ENCODE results near the gene GALNT18.

Gene GALNT18

GRCh38 chr11:11272254-11272653 lies 349.6 kb downstream of the GALNT18 start:
- no peak for DNase-seq (ENCODE audit: low spot score in 2 of 2)
- peaks cover 6% of the 10 kb centered on the region for H3K4me1 Mint-ChIP-seq
- H3K27ac Mint-ChIP-seq = no peak overlapping the region
- H3K4me3 Mint-ChIP-seq = no peak overlapping the region
- ATAC-seq (ENCODE audit: low read depth) = no peak
- H3K9me3 Mint-ChIP-seq = peaks cover 2% of the 10 kb centered on the region
- H3K27me3 Mint-ChIP-seq = peaks cover 2% of the 10 kb centered on the region
- no peaks in the 10 kb centered on the region for H3K36me3 Mint-ChIP-seq

DNA sequence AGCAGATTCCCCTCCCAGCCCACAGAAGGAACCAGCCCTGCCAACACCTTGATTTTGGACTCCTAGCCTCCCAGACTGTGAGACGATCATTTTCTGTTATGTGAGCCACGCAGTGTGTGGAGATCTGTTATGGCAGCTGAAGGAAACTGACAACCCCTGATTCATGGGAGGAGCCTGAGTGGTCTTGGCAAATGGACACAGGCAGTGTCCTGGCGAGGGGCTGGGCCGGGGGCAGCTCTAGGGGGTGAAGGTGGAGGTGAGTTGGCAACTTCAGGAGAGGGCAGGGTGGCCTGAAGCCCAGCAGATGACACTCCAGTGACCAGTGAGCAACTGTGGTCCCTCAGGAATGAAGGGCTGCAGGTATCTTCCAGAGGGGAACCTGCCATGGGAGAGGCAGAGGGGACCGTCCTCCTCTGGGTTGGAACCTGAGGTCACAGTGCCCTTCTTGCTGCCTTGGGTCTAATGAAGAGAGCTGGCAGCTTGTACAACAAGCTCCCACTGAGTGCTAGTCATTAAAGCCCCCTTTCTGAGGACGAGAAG lies 351.5 kb downstream of the GALNT18 start:
- Mint-ChIP-seq H3K9me3 (no peaks in the 10 kb centered on the region), H3K27me3 (peaks cover 2% of the 10 kb centered on the region), H3K27ac (no peak overlapping the region), H3K4me1 (peaks cover 9% of the 10 kb centered on the region), H3K4me3 (no peak overlapping the region), H3K36me3 (no peaks in the 10 kb centered on the region)
- no peak for DNase-seq (ENCODE audit: low spot score in 2 of 2)
- ATAC-seq (ENCODE audit: low read depth) = no peak

DNA sequence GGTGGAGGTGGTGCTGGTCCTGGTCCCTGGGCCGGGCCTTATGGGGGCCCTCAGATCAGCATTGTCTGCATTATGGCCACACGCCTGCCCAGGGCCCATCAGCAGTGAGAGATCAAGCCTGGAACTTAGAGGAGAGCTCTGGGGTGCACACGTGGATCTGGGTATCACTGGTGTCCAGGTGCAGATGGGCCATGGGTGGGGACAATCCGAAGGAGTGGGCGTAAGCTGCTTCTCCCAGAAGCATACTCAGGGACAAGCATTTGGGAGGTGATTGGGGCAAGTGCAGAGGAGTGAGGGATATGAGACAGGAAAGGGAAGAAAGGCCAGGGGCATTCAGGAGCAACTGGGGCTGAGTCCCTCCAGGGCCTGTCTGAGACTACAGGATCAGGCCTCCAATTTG lies 353.1 kb downstream of the GALNT18 start:
- H3K27me3 Mint-ChIP-seq = peaks cover 2% of the 10 kb centered on the region
- ATAC-seq (ENCODE audit: low read depth) = no peak

GRCh38 chr11:11268119-11268518 lies 353.7 kb downstream of the GALNT18 start:
- Mint-ChIP-seq H3K9me3 (no peaks in the 10 kb centered on the region), H3K27me3 (peaks cover 2% of the 10 kb centered on the region), H3K27ac (peak overlapping the region; percentile 4), H3K4me1 (peaks cover 15% of the 10 kb centered on the region), H3K4me3 (no peak overlapping the region), H3K36me3 (no peaks in the 10 kb centered on the region)
- ATAC-seq (ENCODE audit: low read depth) (peak; percentile 57), DNase-seq (ENCODE audit: low spot score in 2 of 2) (no peak)

More for the DNA sequence above, 353.1 kb downstream of the GALNT18 start:
- no peak overlapping the region for H3K4me3 Mint-ChIP-seq
- H3K27ac Mint-ChIP-seq = peak overlapping the region; percentile 4
- no peaks in the 10 kb centered on the region for H3K9me3 Mint-ChIP-seq
- no peaks in the 10 kb centered on the region for H3K36me3 Mint-ChIP-seq
- H3K4me1 Mint-ChIP-seq = peaks cover 9% of the 10 kb centered on the region
- DNase-seq (ENCODE audit: low spot score in 2 of 2) = no peak

- H3K4me1 Mint-ChIP-seq = peaks cover 22% of the 10 kb centered on the region
- DNase-seq (ENCODE audit: low spot score in 2 of 2) = no peak
- H3K9me3 Mint-ChIP-seq = no peaks in the 10 kb centered on the region
- H3K27ac Mint-ChIP-seq = no peak overlapping the region
- no peak overlapping the region for H3K4me3 Mint-ChIP-seq
- no peaks in the 10 kb centered on the region for H3K36me3 Mint-ChIP-seq
- ATAC-seq (ENCODE audit: low read depth) = no peak
- H3K27me3 Mint-ChIP-seq = peaks cover 2% of the 10 kb centered on the region
Measured at GRCh38 chr11:11267312-11267711, 354.5 kb downstream of the GALNT18 start.

- H3K36me3 Mint-ChIP-seq = no peaks in the 10 kb centered on the region
- H3K4me3 Mint-ChIP-seq = no peak overlapping the region
- H3K4me1 Mint-ChIP-seq = peaks cover 31% of the 10 kb centered on the region
- H3K27ac Mint-ChIP-seq = no peak overlapping the region
- peaks cover 2% of the 10 kb centered on the region for H3K27me3 Mint-ChIP-seq
- no peaks in the 10 kb centered on the region for H3K9me3 Mint-ChIP-seq
- ATAC-seq (ENCODE audit: low read depth) = peak; percentile 60
- peak; percentile 61 to 62 for DNase-seq (ENCODE audit: low spot score in 2 of 2)
Measured at GRCh38 chr11:11265994-11266606, 355.7 kb downstream of the GALNT18 start.

DNA sequence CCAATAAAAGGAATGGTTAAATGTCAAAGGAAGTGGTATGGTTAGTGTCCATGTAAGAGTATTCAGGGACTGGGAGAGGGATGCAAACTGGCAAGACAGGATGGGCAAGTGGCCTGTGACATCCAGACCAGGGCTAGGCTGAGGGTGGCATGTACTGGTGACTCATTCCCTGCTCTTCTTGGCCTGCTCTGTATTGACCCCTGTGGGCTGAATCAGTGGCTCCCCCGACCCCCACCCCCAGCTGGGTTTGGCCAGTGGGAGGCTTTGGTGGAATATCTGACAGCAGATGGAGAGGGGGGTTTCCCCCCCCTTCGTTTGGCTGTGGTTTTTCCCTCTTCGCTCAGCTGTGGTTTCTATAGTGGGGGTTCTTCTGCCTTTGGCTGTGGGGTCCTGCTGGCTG lies 356.5 kb downstream of the GALNT18 start:
- ATAC-seq (ENCODE audit: low read depth) = no peak
- no peak for DNase-seq (ENCODE audit: low spot score in 2 of 2)
- peaks cover 3% of the 10 kb centered on the region for H3K27me3 Mint-ChIP-seq
- H3K4me1 Mint-ChIP-seq = peaks cover 38% of the 10 kb centered on the region
- H3K4me3 Mint-ChIP-seq = no peak overlapping the region
- peak overlapping the region; percentile 49 for H3K27ac Mint-ChIP-seq
- H3K9me3 Mint-ChIP-seq = no peaks in the 10 kb centered on the region
- no peaks in the 10 kb centered on the region for H3K36me3 Mint-ChIP-seq

GRCh38 chr11:11263238-11264005 lies 358.4 kb downstream of the GALNT18 start:
- Mint-ChIP-seq H3K4me1 (peaks cover 42% of the 10 kb centered on the region), H3K9me3 (no peaks in the 10 kb centered on the region), H3K27me3 (peaks cover 7% of the 10 kb centered on the region), H3K36me3 (peaks cover 2% of the 10 kb centered on the region), H3K4me3 (no peak overlapping the region), H3K27ac (no peak overlapping the region)
- ATAC-seq (ENCODE audit: low read depth) = no peak
- DNase-seq (ENCODE audit: low spot score in 2 of 2) = no peak

GRCh38 chr11:11262171-11262920 lies 359.5 kb downstream of the GALNT18 start:
- peaks cover 2% of the 10 kb centered on the region for H3K36me3 Mint-ChIP-seq
- peak overlapping the region; percentile 2 for H3K27ac Mint-ChIP-seq
- no peak overlapping the region for H3K4me3 Mint-ChIP-seq
- no peaks in the 10 kb centered on the region for H3K9me3 Mint-ChIP-seq
- H3K4me1 Mint-ChIP-seq = peaks cover 37% of the 10 kb centered on the region
- ATAC-seq (ENCODE audit: low read depth) = peak; percentile 11
- H3K27me3 Mint-ChIP-seq = peaks cover 7% of the 10 kb centered on the region
- DNase-seq (ENCODE audit: low spot score in 2 of 2) = no peak

- H3K9me3 Mint-ChIP-seq = no peaks in the 10 kb centered on the region
- H3K27me3 Mint-ChIP-seq = peaks cover 7% of the 10 kb centered on the region
- peak; percentile 63 for ATAC-seq (ENCODE audit: low read depth)
- peak overlapping the region; percentile 2 for H3K27ac Mint-ChIP-seq
- peak overlapping the region; percentile 78 for H3K4me3 Mint-ChIP-seq
- DNase-seq (ENCODE audit: low spot score in 2 of 2) = no peak
- H3K36me3 Mint-ChIP-seq = peaks cover 2% of the 10 kb centered on the region
- peaks cover 37% of the 10 kb centered on the region for H3K4me1 Mint-ChIP-seq
Measured at GRCh38 chr11:11261629-11262028, 360.2 kb downstream of the GALNT18 start.

- Mint-ChIP-seq H3K27me3 (peaks cover 7% of the 10 kb centered on the region), H3K9me3 (no peaks in the 10 kb centered on the region), H3K4me3 (peak overlapping the region; percentile 78), H3K27ac (peak overlapping the region; percentile 51), H3K4me1 (peaks cover 34% of the 10 kb centered on the region), H3K36me3 (peaks cover 2% of the 10 kb centered on the region)
- ATAC-seq (ENCODE audit: low read depth) (no peak), DNase-seq (ENCODE audit: low spot score in 2 of 2) (no peak)
Measured at GRCh38 chr11:11260903-11261302, 360.9 kb downstream of the GALNT18 start.

- no peaks in the 10 kb centered on the region for H3K27me3 Mint-ChIP-seq
- H3K36me3 Mint-ChIP-seq = no peaks in the 10 kb centered on the region
- peaks cover 15% of the 10 kb centered on the region for H3K4me1 Mint-ChIP-seq
Measured at GRCh38 chr11:11253995-11254394, 367.8 kb downstream of the GALNT18 start.

GRCh38 chr11:11253497-11253896 lies 368.3 kb downstream of the GALNT18 start:
- Mint-ChIP-seq H3K9me3 (no peaks in the 10 kb centered on the region), H3K27me3 (no peaks in the 10 kb centered on the region), H3K4me3 (no peak overlapping the region), H3K36me3 (no peaks in the 10 kb centered on the region), H3K27ac (no peak overlapping the region), H3K4me1 (peaks cover 15% of the 10 kb centered on the region)
- DNase-seq (ENCODE audit: low spot score in 2 of 2) = no peak
- no peak for ATAC-seq (ENCODE audit: low read depth)

More at GRCh38 chr11:11253995-11254394, 367.8 kb downstream of the GALNT18 start:
- Mint-ChIP-seq H3K27ac (no peak overlapping the region), H3K4me3 (no peak overlapping the region), H3K9me3 (no peaks in the 10 kb centered on the region)
- DNase-seq (ENCODE audit: low spot score in 2 of 2) (no peak), ATAC-seq (ENCODE audit: low read depth) (no peak)

DNA sequence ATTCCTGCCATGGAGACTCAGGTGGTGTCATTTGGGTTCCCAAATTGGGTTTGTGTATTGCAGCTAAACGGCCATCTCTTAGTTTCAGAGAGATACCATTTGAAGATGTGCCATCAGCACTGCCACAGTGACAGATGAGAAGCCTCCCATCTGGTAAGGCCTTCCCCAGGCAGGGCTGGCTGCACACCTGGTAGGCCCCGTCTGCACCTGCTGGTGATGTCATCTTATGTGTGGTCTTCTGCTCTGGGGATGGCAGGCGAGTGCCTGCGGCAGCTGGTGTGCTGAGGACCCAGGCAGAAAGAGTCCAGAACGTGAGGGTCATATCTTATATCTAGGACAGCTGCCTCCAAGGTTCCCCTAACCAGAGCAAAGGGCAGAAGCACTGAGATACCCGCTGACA lies 369.4 kb downstream of the GALNT18 start:
- DNase-seq (ENCODE audit: low spot score in 2 of 2) (no peak), ATAC-seq (ENCODE audit: low read depth) (peak; percentile 79)
- no peak overlapping the region for H3K4me3 Mint-ChIP-seq
- peaks cover 15% of the 10 kb centered on the region for H3K4me1 Mint-ChIP-seq
- no peak overlapping the region for H3K27ac Mint-ChIP-seq
- H3K27me3 Mint-ChIP-seq = no peaks in the 10 kb centered on the region
- H3K9me3 Mint-ChIP-seq = no peaks in the 10 kb centered on the region
- H3K36me3 Mint-ChIP-seq = no peaks in the 10 kb centered on the region

Measured in memory B cell (primary cell).